Fibroblast of mammary gland (primary cell): ENCODE results near the gene CORO6.

ENCODE experiments used
- DNase-seq: peaks from one replicate; pipeline ENCODE4 v3.0.0-alpha.2; 2010; ENCODE audit warnings: low read depth
- H3K4me3 ChIP-seq: 2 replicates; pipeline ENCODE4 v1.5.1; 2011; ENCODE audit warnings: low read depth, mild to moderate bottlenecking, low read length, moderate library complexity; ENCODE audit not compliant: control insufficient read depth
- TF ChIP-seq, protein P1 (sequence below): conservative IDR thresholded peaks from 2 replicates; pipeline ENCODE4 v1.5.1; 2011; ENCODE audit warnings: low read depth, low read length, inconsistent platforms; ENCODE audit not compliant: control insufficient read depth, insufficient read depth

CORO6 gene

DNA sequence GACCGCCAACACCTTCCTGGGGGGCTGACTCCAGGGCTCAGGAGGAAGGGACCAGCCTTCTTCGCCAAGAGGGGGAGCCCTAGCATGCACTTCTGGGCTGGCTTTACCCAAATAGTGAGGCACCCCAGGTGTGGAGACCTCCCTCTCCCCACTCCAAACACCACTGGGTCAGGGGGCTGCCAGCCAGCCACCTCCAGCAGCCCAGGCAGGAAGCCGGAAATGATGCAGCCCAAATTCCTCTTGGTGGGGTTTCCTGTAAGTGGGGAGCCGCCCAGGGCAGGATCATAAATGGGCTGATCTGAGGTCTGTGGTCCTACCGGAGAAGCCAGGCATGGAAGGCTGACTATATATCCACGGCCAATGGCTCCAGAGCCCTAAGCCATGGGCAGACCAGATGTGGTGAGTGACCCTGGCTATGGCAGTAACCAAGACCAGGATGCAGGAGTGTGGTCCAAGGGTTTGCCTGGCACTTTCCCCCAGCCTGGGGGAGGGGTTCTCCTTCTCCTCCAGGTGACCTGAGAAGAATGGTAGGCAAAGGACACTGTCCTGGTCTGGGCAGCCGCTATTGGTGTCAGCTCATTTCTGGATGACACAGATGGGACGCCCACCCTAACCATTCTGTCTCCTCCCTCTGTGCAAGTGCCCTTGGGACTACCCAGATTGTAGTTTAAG lies 37.5 kb downstream of the CORO6 start:
- no peak for DNase-seq
- no peak overlapping the region for H3K4me3 ChIP-seq
- TF ChIP-seq, protein P1, sequence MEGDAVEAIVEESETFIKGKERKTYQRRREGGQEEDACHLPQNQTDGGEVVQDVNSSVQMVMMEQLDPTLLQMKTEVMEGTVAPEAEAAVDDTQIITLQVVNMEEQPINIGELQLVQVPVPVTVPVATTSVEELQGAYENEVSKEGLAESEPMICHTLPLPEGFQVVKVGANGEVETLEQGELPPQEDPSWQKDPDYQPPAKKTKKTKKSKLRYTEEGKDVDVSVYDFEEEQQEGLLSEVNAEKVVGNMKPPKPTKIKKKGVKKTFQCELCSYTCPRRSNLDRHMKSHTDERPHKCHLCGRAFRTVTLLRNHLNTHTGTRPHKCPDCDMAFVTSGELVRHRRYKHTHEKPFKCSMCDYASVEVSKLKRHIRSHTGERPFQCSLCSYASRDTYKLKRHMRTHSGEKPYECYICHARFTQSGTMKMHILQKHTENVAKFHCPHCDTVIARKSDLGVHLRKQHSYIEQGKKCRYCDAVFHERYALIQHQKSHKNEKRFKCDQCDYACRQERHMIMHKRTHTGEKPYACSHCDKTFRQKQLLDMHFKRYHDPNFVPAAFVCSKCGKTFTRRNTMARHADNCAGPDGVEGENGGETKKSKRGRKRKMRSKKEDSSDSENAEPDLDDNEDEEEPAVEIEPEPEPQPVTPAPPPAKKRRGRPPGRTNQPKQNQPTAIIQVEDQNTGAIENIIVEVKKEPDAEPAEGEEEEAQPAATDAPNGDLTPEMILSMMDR: peak; percentile 24

DNA sequence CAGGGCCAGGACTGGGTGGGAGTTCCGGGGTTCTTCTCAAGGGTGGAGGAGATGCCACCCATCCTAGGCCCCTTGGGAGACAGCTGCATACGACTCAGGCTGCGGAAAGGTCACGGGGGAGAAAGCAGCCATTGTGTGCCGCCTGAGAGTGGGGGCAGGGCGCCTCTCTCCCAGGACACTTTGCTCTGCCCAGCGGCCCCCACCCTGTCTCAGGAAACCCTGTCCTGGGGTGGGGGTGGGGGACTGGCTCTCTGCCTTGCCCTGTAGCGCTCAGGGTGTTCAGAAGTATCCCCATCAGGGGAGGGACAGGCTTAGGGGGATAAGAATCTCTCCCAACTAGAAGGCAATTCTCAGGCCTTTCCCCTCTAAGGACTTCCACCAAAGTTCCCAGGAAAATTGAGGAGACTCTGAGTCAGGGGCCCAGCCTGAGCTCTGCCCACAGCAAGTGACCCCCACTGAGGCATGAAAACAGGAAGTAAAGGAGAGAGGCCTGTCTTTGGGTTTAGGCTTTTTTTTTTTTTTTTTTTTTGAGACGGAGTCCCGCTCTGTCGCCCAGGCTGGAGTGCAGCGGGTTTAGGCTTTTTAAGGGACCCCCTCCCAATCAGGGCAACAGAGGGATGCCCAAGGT lies 38.1 kb downstream of the CORO6 start:
- TF ChIP-seq, protein P1: no peak
- H3K4me3 ChIP-seq: no peak overlapping the region
- no peak for DNase-seq

DNA sequence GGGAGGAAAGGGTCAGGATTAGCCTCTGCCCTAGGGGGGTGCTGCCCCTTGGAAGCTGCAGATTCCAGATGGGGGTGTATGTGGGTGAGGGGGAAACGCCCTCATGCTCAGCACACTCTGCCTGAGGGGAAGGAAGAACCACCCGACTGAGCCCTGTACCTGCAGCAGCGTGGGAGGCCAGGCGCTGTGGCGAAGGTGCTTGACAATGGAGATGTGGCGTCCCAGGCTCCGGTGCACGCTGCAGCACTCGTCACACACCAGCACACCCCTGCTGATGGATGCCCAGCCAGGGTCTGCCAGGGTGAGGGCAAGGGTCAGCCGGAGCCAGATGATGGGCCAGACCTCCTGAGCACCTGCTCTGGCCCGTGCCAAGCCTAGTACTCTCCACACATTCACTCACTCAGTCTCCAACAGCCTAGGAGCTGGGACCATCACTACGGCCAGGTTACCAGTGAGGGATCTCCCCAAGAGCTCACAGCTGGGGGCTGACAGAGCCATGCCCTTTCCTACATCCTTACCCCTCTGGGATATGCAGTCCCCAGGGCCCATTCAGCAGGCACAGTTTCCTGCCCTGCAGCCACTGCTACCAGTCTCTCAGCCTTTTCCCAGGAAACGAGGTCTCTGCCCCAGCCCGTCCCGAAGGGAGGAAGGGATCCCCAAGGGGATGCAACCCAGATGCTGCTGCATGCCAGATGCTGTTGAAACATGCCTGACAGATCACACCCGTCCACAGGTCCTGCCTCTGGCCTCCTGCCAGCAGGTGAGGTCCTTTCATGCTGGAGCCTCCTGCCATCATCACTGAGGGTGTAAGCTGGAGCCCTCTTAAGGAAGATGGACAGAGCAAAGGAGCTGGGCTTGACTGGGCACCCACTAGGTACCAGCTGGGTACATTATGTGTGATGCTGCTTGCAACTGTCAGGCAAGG lies 39.1 kb downstream of the CORO6 start:
- no peak overlapping the region for H3K4me3 ChIP-seq
- DNase-seq: no peak
- TF ChIP-seq, protein P1: no peak

DNA sequence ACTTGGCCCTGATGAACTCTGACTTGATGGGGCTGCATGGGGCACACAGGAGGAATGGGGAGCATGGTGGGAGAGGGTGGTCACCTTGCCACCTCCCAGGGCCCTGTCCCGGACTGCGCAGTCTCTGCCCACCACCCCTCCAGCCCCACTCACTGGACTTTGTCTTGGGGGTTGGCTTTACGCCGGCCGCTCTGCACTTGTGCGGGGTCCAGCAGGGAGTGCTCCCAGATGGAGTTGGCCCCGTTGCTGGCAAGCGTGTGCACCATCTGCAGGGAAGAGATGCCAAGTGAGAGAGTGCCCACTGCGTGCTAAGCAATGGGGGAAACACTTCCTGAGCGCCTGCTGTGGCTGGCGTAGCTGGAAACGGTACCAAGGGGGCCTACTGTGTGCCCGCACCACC lies 39.9 kb downstream of the CORO6 start:
- TF ChIP-seq, protein P1: no peak
- H3K4me3 ChIP-seq: no peak overlapping the region
- DNase-seq: no peak

DNA sequence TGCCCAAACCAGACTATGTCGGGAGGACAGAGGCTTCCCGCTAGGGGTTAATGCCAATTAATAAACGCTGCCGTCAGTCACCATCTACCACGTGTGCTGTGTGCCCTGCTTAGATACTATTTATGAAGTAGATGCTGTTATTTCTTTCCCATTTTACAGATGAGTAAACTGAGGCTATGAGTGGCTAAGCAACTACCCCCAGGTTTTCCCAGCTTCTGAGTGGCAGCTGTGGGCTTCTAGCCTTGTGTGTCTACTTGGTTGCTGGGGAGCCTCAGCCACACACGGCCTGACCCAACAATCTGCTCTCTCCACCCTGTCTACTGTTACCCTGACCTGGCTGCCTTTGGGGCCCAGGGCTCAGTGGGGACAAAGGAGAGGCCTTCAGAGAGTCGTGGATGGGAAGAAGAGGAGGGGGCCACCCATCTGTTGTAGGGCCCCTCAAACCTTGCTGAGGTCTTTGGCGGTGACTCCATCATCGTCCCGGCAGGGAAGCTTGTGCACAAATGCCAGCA lies 40.4 kb downstream of the CORO6 start:
- DNase-seq: no peak
- TF ChIP-seq, protein P1: no peak
- H3K4me3 ChIP-seq: no peak overlapping the region

DNA sequence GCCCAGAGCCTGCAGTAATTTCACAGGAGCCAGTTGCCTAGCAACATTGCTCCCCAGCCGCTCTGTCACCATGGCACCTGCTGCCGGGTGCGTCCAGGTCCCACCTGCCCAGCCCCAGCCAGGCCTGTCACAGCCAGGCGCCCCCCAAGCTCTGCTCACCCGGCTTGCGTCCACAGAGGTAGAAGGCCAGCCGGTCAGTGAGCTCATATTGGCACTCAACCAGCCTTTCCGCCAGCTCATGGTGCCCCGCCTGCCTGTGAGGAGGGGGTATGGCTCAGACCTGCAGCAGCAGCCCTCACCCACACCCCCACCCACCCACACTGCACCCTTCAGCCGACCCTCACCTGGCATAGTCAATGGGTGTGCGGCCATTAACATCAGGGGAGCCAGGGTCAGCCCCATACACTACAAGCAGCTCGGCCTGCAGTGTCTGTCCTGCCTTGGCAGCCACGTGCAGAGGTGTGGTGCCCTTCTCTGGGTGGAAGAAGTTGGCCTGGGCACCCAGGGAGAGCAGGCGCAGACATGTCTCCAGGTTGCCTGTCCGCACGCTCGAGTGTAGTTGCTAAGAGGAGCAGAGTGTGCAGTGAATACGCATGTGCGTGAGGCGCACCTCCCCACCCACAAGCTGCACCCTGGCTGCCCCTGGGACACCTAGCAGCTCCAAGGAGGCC lies 41.0 kb downstream of the CORO6 start:
- TF ChIP-seq, protein P1: no peak
- no peak for DNase-seq
- H3K4me3 ChIP-seq: no peak overlapping the region
